MCF 10A (cell line): Measurements from ENCODE around the gene SIRPG. TPM values are rescaled to one million over a fixed set of nuclear protein-coding genes. Genes with fewer than 3 reads are reported as not detected.

Experiments
- BruUV-seq: library from RNA; stranded (reverse); fragments of 400-500 nt; replicated peaks from 2 replicates; lab custom pipeline; 2021; lab: Mats Ljungman, UMichigan
- CTCF ChIA-PET: fragments of 300-600 bp; sonication (Branson Sonifier 250); formaldehyde crosslinking; extraction: SDS; loops from one replicate; lab custom pipeline; 2021; ENCODE audit warnings: antibody characterized with exemption, inconsistent platforms; lab: Yijun Ruan, JAX
- POLR2A ChIA-PET: fragments of 300-600, 350-650 bp; sonication (Branson Sonifier 250); formaldehyde crosslinking; extraction: SDS; loops from one replicate; lab custom pipeline; 2020; ENCODE audit warnings: antibody characterized with exemption, inconsistent platforms; lab: Yijun Ruan, JAX
- DNase-seq: peaks from one replicate; pipeline ENCODE4 v3.0.0-alpha.2; 2018; ENCODE audit not compliant: unreplicated experiment
- H3K27ac Mint-ChIP-seq: one replicate; pipeline ENCODE4 v1.8.0; 2022; ENCODE audit warnings: mild to moderate bottlenecking, low read depth, mixed read lengths; ENCODE audit not compliant: unreplicated experiment
- H3K27me3 Mint-ChIP-seq: one replicate; pipeline ENCODE4 v1.8.0; 2022; ENCODE audit warnings: mixed read lengths; ENCODE audit not compliant: insufficient read depth, unreplicated experiment
- H3K36me3 Mint-ChIP-seq: one replicate; pipeline ENCODE4 v1.8.0; 2022; ENCODE audit warnings: mild to moderate bottlenecking, moderate library complexity, mixed read lengths; ENCODE audit not compliant: insufficient read depth, unreplicated experiment
- H3K4me1 Mint-ChIP-seq: one replicate; pipeline ENCODE4 v1.8.0; 2022; ENCODE audit warnings: mixed read lengths; ENCODE audit not compliant: insufficient read depth, unreplicated experiment
- H3K4me3 Mint-ChIP-seq: one replicate; pipeline ENCODE4 v1.8.0; 2022; ENCODE audit warnings: mild to moderate bottlenecking, moderate library complexity, mixed read lengths; ENCODE audit not compliant: unreplicated experiment
- H3K9me3 Mint-ChIP-seq: one replicate; pipeline ENCODE4 v1.8.0; 2022; ENCODE audit warnings: mixed read lengths; ENCODE audit not compliant: unreplicated experiment
- intact Hi-C: fragments of 100-400 bp; cut with micrococcal nuclease; formaldehyde crosslinking; loops from 2 replicates; pipeline ENCODE4 v1.14.1; 2022
- total RNA-seq: library from RNA; stranded (reverse); gene quantifications from 2 replicates; pipeline ENCODE4 v1.2.3, GENCODE V29; 2022
- TF ChIP-seq, protein P1 (sequence below): fragments of 200-600 bp; IDR thresholded peaks from one replicate; pipeline ENCODE4 v1.8.0; 2022; ENCODE audit warnings: antibody characterized with exemption, mild to moderate bottlenecking; ENCODE audit not compliant: unreplicated experiment

The SIRPG gene
- total RNA-seq, 1 experiment from 2014 or later = not detected

DNA sequence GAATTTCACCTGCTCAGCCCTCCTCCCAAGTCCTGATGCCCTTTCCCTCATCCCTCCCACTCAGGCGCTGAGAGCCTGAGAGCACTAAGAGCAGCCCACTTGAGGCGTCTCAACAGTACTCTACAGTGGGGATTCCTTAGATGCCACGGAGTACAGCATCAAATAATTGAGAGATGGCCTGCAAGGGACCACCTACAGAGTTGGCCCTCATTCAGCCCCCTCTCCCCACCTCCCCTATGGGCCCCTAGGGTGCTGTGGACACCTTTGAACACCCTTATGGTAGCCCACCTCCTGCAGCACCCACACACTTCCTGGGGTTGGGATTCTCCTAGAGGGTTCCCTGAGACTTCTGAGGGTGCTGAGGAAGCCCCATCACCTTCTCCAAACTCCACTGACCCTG lies 37.1 kb upstream of the SIRPG start:
- no peaks in the 10 kb centered on the region for H3K9me3 Mint-ChIP-seq
- peaks cover 39% of the 10 kb centered on the region for H3K27me3 Mint-ChIP-seq
- TF ChIP-seq, protein P1, sequence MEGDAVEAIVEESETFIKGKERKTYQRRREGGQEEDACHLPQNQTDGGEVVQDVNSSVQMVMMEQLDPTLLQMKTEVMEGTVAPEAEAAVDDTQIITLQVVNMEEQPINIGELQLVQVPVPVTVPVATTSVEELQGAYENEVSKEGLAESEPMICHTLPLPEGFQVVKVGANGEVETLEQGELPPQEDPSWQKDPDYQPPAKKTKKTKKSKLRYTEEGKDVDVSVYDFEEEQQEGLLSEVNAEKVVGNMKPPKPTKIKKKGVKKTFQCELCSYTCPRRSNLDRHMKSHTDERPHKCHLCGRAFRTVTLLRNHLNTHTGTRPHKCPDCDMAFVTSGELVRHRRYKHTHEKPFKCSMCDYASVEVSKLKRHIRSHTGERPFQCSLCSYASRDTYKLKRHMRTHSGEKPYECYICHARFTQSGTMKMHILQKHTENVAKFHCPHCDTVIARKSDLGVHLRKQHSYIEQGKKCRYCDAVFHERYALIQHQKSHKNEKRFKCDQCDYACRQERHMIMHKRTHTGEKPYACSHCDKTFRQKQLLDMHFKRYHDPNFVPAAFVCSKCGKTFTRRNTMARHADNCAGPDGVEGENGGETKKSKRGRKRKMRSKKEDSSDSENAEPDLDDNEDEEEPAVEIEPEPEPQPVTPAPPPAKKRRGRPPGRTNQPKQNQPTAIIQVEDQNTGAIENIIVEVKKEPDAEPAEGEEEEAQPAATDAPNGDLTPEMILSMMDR = no peak
- intact Hi-C loops = no loop called here
- no peak overlapping the region for H3K27ac Mint-ChIP-seq
- no peak overlapping the region for H3K4me3 Mint-ChIP-seq
- no peak for DNase-seq
- ChIA-PET POLR2A (no interaction called here), CTCF (no interaction called here)
- H3K36me3 Mint-ChIP-seq = no peaks in the 10 kb centered on the region
- BruUV-seq = no TSS peak
- no peaks in the 10 kb centered on the region for H3K4me1 Mint-ChIP-seq

- TF ChIP-seq, protein P1 = no peak
- no TSS peak for BruUV-seq
- CTCF ChIA-PET = interaction anchor here (0.9 kb wide), 1 partner anchor 190 kb away, joined by 3 read pairs; no protein-coding TSS in a partner anchor
- Mint-ChIP-seq H3K4me3 (no peak overlapping the region), H3K27ac (no peak overlapping the region), H3K36me3 (no peaks in the 10 kb centered on the region), H3K27me3 (peaks cover 45% of the 10 kb centered on the region), H3K4me1 (no peaks in the 10 kb centered on the region), H3K9me3 (no peaks in the 10 kb centered on the region)
- intact Hi-C loops = no loop called here
- POLR2A ChIA-PET = no interaction called here
- no peak for DNase-seq
Measured at GRCh38 chr20:1693427-1693826, 35.8 kb upstream of the SIRPG start.

DNA sequence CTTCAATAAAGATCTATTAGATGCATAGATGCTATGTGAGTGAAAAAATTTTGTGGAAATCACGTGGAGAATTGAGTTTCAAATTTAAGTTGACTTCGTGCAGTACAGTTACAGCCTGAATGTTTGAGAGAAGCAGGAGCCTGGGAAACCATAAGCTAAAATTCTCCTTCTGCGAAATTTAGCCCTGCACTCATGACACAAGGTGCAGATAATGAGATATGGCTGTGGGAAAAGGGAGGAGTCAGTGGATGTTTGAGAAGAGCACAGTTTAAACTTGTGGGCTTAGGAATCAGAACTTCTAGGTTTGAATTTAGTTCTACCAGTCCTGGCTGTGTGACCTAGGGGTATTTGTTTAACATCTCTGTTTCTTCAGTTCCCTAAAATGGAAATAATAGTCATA lies 32.1 kb upstream of the SIRPG start:
- no peaks in the 10 kb centered on the region for H3K9me3 Mint-ChIP-seq
- H3K27ac Mint-ChIP-seq = no peak overlapping the region
- no peak overlapping the region for H3K4me3 Mint-ChIP-seq
- CTCF ChIA-PET = no interaction called here
- DNase-seq = no peak
- no peaks in the 10 kb centered on the region for H3K36me3 Mint-ChIP-seq
- TF ChIP-seq, protein P1 = no peak
- POLR2A ChIA-PET = no interaction called here
- intact Hi-C loops = no loop called here
- BruUV-seq = no TSS peak
- H3K4me1 Mint-ChIP-seq = no peaks in the 10 kb centered on the region
- H3K27me3 Mint-ChIP-seq = peaks cover 45% of the 10 kb centered on the region

- Mint-ChIP-seq H3K4me1 (no peaks in the 10 kb centered on the region), H3K27ac (no peak overlapping the region), H3K4me3 (no peak overlapping the region), H3K9me3 (no peaks in the 10 kb centered on the region), H3K36me3 (no peaks in the 10 kb centered on the region), H3K27me3 (peaks cover 44% of the 10 kb centered on the region)
- POLR2A ChIA-PET = no interaction called here
- DNase-seq = no peak
- intact Hi-C loops = no loop called here
- BruUV-seq = no TSS peak
- CTCF ChIA-PET = no interaction called here
- TF ChIP-seq, protein P1 = no peak
Measured at GRCh38 chr20:1688886-1689538, 31.4 kb upstream of the SIRPG start.
